Hematopoietic multipotent progenitor cell treated with erythropoietin and hydrocortisone succinate and interleukin-3 and kit ligand, for 4 days (in vitro differentiated cells): Measurements from ENCODE around the gene ZNF609.
"Not testable (repeated sequence)": the region's sequence is repeated elsewhere in the genome, so short reads cannot be mapped to it uniquely, and the experiment has no call there.

ENCODE experiments used
- DNase-seq: peaks from one replicate; pipeline ENCODE4 v3.0.0-alpha.2; 2015

Gene ZNF609

DNA sequence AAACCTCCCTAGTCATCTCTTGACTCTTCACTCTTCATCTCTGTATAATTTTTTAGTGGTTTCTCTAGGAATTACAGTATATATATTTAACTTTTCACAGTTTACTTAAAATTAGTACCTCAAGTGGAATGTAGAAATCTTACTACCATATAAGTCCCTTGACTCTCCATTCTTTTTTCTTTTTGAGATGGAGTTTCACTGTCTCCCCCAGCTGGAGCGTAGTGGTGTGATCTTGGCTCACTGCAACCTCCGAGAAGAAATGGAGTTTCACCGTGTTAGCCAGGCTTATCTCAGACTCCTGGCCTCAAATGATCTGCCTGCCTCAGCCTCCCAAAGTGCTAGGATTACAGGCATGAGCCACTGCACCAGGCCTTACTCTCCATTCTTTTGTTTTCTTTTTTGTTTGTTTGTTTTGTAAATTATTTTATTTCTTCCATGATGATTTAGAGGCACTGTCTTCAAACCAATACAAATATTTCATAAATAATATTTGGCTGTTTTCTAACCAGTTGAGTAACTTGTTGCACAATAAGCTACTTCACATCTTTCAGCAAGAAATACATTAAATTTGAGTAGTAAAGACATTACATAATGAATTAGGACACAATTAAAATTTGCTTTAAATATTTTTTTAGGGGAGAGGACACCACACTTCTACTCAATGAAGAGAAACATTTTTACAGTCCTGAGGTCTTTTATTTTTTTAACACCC is 170.2 kb downstream of the ZNF609 start:
- DNase-seq = no peak

DNA sequence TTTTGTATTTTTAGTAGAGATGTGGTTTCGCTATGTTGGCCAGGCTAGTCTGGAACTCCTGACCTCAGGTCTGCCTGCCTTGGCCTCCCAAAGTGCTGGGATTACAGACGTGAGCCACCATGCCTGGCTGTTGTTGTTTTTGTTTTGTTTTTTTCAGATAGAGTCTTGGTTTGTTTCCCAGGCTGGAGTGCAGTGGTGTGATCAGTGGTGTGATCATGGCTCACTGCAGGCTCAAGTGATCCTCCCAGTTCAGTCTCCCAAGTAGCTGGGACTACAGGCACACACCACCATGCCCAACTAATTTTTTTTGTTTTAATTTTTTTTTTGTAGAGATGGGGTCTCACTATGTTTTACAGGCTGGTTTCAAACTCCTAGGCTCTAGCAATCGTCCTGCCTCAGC is 172.3 kb downstream of the ZNF609 start:
- not testable (repeated sequence) for DNase-seq

DNA sequence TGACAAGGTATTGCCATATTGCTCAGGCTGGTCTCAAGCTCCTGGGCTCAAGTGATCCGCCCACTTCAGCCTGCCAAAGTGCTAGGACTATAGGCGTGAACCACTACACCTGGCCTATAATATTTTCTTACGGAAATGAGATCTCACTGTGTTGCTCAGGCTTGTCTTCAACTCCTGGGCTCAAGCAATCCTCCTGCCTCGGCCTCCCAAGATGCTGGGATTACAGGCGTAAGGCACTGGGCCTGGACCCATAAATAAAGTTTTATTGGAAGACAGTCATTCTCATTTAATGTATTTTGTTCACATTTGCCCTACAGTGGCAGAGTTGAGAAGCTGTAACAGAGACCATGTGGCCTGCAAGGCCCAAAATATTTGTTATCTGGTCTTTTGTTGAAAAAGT is 173.0 kb downstream of the ZNF609 start:
- DNase-seq = no peak

DNA sequence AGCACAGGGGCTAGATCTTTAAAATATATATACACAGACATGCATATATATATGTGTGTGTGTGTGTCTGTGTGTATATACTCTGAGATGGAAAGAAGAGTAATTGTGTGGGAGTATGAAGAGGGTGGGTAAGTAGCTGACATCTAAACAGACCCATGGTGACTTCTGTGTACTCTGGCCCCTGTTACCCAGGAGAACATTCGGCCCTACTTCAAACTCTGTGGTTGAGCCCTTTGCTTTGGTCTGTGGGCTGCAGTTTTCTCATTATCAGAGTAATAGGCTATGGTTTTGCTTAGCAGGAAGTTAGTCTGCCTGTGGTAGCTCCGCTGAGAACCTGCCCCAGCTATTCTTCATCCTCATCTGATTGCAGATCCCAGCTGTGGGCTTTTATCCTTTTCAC is 173.6 kb downstream of the ZNF609 start:
- peak; percentile 89 for DNase-seq

DNA sequence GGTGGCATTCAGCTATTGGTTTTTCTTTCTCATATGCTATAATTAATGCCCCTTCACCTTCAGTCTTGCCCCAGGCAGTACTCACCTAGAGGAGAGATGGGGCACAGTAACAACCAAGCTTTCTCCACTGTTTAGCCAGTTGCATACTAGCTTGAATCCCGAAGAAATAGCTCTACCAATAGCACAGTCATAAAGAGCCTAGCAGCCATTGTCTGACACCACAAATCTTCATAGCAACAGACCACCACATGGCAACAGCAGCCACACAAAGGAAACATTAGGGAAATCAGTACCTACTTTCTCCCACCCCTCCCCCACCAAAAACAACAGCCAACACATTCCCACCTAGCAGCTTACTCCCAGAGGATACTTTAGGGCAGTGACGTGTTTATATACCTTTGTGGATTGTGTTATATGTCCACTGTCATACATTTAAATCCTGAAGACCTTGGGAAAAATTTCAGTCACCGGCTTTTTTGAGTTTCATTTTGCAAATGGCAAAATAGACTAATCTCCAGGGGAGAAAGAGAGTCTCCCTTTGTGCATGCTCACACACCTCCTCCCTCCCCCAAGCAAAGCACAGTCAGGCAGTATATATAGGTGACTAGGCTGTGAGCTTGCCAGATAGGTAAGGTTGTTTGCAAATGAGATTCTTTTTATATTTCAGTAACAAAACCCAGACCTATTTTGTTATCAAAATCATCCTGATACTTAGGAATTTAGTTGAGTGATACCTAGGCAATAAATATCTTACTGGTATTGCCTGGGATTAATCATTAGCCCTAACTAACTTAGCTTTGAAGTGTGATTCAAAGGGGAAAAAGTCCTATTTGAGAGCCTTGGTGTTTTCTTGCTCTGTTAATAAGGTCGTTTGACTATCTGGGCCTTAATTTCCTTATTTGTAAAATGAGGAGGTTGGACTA is 174.5 kb downstream of the ZNF609 start:
- no peak for DNase-seq

DNA sequence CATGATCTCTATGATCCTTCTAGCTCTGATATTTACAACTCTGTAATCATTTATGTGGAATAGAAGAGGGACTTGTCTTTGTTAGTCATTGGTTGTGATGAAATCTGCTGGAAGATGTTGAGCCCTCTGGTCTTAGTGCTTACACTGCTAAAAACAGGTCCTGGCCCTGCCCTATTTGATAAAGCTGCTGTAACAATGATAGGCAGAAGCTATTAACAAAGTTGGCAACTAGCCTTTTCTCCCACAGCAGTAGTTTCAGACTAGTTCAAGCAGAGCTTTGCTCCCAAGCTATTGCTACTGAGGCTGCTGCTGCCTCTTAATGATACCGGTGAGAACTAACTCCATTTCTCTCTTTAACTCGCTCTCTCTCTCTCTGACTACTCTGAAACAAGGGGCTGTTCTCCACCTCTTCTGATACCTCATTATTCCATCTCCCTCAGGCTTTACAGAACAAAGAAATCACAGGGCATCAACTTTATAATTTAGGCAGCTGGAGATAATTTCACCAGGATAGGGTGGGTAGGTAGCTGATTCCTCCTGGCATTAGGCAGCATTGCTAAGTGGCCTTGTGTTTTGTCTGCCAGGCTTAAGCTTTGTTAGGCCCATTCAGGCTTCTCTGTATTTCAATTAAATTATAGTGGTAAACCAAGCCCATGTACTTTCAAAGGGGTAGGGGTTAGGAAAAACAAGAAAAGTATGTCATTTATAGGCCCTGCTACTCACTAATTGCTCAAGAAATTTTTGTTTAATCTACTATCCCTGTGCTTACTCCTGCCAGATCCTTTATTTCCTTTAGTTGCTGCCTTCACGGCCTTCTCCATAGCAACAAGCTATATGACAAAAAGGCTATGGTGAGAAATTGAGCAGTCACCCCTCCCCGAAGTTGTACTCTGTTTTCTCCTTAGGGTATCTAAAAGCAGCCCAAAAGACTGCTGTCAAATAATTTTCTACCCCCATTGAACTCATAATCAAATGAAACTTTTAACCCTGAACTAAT is 175.4 kb downstream of the ZNF609 start:
- peak; percentile 84 for DNase-seq

DNA sequence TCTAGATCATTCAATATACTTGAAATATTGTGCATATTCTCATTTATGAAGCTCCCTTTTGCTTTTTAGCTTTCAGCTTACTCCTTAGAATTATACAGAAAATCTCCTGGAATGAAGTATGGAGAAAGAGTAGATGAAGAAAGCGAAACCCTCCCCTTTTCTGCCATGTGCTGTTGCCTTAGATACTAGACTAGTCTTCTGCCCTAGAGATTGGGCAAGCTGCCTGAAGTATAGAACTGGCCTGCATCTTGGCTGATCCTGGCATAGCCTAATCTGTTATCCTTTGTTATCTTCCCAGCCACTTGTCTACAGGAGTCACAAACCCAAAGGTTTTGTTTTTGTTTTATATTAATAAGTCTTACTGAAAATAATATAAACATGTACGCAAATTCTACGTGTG is 176.2 kb downstream of the ZNF609 start:
- DNase-seq = peak; percentile 42

DNA sequence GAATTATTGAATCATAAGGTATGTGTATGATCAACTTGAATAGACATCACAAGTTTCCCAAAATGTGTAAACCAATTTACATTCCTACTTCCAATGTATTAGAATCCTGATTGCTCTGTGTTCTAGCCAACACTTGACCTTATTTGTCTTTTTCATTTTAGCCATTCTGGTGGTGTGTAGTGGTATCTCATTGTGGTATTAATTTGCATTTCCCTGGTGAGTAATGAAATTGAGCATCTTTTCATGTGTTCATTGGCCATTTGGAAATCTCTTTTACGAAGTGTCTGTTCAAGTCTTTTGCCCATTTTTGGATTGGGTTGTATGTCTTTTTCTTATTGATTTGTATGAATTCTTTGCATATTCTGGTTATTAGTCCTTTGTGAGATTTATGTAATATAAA is 177.0 kb downstream of the ZNF609 start:
- DNase-seq = no peak

DNA sequence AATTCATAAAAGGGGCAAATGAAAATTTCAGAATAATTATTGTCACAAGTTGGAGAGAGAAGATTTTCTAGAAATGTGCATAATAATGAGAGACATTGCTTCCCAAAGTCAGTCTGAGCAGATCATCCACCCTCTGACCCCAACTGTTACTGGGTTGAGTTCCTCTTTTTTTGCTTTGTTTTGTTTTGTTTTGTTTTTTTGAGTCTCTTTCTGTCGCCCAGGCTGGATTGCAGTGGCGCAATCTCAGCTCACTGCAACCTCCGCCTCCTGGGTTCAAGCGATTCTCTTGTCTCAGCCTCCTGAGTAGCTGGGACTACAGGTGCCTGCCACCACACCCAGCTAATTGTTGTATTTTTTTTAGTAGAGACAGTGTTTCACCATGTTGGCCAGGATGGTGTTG is 179.4 kb downstream of the ZNF609 start:
- DNase-seq = peak; percentile 72

DNA sequence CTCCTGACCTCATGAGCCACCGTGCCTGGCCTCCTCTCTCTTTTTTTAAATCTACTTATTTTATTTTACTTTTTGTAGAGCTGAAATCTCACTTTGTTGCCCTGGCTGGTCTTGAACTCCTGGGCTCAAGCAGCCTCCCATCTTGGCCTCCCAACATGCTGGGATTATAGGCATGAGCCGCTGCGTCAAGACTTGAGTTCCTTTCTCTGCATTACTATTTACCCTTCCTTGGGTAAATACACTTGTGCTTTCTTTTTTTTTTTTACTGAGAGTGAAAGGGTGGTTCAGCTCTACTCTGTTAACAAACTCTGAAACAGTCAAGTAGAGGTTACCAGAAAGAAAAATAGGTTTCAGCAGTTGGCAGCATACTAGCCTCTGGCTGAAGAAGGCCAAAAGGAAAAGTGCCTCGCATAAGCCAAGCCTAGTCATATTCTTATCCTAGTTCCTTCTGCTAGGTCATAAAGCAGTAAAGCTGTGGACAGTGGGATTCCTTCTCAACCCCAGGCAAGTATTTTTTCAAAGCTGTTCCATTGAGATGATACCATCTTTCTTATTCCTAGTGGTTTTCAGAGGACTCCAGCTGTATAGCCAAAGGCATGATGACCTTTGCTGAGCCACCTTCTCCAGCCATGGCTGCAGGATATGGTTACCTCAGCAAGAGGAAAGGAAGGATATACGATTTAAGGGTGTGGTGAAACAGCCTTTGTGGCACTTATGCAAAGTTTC is 179.9 kb downstream of the ZNF609 start:
- no peak for DNase-seq

DNA sequence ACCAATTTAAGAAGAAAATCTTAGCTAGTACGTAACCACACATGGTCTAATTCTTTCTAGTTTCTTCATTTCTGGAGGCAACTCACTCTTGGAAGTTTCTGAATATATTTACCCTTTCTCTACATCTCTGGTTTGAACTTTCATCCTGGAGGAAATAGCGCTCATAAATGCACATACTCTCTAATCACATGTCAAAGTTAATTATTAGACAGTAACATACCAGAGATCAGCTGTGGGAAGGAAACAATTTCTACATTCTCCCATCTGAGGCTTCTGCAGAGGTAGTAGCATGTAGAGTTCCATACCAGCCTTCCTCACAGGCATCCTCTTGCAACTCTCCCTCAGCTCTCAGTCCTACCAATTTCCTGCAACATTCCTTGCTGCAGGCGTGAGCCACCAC is 182.5 kb downstream of the ZNF609 start:
- no peak for DNase-seq

DNA sequence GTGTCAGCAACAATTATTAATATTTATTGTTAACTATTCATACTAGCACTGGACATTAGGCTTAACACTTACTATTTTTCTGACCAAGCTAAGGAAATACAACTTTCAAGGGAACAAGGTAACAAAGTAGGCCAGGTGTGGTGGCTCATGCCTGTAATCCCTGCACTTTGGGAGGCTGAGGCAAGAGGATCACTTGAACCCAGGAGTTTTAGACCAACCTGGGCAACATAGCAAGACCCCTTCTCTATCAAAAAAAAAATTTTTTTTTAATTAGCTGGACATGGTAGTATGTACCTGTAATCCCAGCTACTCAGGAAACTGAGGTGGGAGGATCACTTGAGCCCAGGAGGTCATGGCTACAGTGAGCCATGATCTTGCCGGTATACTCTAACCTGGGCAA is 183.3 kb downstream of the ZNF609 start:
- no peak for DNase-seq

DNA sequence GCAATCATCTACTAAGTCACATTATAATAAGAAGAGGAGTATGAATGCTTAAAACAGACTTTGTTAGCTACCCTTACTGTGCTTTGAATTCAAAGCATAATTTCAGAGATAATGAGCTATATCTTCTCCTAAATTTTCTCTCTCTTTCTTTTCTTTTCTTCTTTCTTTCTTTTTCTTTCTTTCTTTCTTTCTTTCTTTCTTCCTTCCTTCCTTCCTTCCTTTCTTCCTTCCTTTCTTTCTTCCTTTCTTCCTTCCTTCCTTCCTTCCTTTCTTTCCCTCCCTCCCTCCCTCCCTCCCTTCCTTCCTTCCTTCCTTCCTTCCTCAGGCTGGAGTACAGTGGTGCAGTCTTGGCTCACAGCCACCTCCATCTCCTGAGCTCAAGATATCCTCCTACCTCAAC is 184.4 kb downstream of the ZNF609 start:
- not testable (repeated sequence) for DNase-seq

DNA sequence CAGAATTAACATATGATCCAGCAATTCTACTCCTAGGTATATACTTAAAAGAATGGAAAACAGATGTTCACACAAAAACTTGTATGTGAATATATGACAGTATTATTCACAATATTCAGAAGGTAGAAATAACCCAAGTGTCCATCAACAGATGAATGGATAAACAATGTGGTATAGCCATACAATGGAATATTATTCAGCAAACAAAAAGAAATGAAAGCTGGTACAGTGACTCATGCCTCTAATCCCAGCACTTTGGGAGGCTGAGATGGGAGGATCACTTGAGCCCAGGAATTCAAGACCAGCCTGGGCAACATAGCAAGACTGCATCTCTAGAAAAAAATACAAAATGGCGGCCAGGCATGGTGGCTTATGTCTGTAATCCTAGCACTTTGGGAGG is 185.6 kb downstream of the ZNF609 start:
- DNase-seq = no peak

DNA sequence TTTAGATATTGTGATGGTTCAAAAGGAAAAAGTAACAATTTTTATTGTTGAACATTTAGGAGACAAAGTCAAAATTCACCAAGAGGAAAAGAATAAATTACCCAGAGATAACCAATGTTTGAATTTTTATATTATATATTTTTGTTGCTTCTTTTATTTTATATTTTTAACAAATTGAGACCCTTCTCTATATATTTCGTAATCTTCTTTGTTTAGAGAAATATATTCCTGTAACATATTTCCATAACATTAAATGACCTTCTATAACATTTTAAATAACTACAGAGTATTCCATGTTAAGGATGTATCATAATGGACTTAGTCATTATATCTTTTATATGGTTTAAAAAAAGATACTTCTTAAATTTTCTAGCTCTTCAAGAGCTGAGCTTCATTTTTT is 187.0 kb downstream of the ZNF609 start:
- DNase-seq = no peak

DNA sequence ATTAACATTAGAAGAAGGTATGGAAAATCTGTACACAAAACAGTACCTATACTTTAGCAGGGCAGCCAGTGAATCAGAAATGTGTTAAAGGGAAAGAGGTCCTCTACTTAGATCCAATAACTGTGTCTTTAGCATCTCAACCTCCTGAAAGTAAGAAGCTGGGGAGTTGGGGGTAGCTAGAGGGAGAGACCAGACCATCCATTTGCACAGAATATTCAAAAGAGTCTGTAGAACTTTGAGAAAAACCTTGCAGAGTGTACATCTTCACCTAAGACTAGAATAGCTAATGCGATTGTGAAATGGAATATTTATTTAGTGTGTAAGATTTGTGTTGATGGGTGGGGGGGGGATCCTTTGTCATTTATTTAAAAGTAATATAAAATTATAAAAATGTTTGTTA is 190.2 kb downstream of the ZNF609 start:
- DNase-seq = no peak

DNA sequence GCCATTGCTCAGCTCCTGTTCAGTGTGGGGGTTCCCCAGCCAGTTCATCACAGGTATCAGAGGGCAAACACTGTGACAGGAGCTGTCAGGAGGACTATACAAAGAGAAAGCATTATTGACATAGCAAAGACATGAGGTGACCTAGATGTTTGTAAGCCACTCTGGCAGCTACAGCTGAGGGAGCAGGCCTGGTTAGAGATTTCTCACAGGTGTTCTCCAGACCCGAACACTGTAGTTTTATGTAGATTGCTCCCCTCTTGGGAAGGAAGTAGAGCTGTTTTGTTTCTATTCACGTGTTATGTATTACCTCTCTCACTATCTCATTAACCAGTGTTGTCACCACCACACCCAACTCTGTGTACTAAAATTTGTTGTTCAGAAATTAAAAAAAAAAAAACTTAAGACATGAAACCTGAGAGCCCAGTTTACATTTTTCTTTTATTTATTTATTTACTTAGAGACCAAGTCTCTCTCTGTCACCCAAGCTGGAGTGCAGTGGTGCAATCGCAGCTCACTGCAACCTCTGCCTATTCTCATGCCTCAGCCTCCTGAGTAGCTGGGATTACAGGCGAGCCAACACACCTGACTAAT is 191.3 kb downstream of the ZNF609 start:
- no peak for DNase-seq

DNA sequence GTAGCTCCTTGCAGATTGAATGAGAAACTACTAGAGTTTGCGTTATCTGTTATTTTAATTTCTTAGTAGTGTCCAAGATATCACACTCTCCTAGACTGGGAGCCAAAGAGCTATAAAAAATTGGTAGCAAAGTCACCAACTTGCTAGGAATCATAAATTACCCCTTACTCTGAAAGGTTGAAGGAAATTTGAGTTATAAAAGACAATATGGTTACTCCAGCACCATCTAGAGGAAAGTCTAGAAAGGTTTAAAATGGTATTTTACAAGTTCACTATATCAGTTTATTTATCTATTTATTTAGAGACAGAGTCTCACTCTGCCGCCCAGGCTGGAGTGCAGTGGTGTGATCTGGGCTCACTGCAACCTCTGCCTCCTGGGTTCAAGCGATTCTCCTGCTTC is 193.4 kb downstream of the ZNF609 start:
- DNase-seq = peak; percentile 69

DNA sequence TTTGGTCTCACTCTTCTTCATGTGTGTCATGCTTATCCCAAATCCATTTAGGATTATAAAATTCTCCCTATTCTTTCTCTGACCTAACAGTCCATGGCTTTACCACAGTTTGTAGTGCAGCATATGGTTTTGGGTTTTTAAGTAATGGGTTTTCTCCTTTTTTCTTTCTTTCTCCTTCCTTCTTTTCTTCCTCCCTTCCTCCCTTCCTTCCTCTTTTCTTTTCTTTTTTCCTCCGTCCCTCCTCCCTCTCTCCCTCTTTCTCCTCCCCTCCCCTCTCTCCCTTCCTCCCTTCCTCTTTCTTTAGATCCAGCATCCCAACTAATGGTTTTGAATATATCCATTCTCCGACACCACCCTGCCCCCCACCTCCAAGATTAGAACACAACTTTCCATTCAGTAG is 196.1 kb downstream of the ZNF609 start:
- DNase-seq = no peak

DNA sequence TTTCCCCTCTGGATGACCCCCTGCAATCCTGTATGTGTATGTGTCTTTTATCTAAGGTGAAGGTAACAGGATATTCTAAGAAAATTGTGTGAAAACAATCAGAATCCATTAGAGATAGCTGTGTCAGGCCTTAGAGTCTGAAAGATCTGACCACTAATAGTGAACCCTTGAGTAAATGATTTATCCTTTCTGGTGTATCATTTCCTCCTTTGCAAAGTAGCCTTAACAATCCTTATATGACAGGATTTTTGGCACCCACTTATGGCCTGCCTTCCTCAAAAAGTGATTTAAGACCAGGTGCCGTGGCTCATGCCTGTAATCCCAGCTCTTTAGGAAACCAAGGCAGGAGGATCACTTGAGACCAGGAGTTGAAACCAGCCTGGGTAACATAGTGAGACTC is 204.8 kb downstream of the ZNF609 start:
- no peak for DNase-seq

DNA sequence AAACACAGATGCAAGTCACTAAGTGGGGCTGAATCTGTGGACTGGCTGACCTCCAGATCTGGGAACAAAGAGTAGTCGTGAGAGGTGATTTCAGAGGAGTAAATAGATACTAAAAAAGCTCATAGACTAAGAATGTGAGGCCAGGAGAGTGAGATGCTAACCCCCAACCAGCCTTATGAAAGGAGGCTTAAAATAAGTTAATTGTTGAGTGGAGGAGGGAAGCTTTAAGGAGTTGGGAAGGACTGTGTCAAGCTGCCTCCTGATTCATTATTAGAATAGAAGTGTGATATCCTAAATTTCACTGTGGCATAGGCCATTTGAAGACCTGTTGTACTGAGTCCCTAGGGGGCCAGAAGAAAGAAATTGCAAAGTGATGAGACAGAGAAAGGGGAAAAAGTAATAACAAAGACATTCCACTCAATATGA is 207.4 kb downstream of the ZNF609 start:
- DNase-seq = no peak

DNA sequence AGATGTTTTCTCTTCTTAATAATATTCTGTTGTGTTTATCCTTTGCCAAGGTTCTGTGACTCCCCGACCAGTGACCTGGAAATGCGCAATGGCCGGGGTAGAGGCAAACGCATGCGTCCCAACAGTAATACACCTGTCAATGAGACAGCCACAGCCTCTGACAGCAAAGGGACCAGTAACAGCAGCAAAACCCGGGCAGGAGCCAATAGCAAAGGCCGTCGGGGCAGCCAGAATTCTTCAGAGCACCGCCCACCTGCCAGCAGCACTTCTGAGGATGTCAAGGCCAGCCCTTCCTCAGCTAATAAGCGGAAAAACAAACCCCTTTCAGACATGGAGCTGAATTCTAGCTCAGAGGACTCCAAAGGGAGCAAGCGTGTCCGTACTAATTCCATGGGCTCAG is 213.5 kb downstream of the ZNF609 start:
- DNase-seq = no peak
